GM12875 (cell line): ENCODE data around the gene MYZAP.

Experiments used
- H3K4me3 ChIP-seq: one replicate; pipeline ENCODE4 v1.5.1; 2011; ENCODE audit warnings: low read depth, low read length, control low read depth
- TF ChIP-seq, protein P1 (sequence below): IDR thresholded peaks from 2 replicates; pipeline ENCODE4 v1.5.1; 2011; ENCODE audit warnings: low read depth, mild to moderate bottlenecking, control low read depth, inconsistent platforms, low read length, moderate library complexity, borderline replicate concordance; ENCODE audit not compliant: insufficient read depth

MYZAP gene

DNA sequence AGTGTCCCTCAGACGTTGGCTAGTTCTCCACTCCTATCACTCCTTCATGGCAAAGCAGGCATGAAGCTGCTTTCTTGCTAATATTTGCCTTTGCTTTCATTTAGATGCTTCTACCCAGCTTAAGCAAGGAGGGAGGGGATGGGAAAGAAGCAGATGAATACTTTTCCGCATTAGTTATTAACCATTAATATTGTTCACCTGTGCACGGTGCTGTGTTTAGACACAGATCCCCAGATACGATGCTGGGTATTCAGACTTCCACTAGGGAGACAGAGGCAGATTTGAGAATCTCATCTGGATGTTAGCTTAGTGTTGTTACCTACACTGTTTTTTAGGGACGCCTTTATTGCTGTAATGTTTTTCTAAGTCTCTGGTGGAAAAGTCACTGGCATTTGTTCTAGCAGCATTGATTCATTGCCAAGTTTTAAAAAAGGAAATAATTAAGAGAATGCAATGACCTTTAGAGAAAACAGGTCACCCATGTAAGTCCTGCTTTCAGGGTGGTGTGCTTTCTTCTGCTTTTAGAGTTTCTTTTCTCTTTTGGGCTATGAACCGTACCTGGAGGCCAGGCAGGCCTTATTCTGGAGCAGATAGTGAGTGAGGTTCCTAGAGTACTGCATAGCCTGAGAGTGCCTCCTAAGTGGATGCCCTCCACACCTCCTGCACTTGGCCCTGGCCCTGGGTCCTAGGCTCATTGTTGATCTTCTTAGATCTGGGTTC, 55.5 kb downstream of the MYZAP start:
- H3K4me3 ChIP-seq = no peak overlapping the region
- TF ChIP-seq, protein P1, sequence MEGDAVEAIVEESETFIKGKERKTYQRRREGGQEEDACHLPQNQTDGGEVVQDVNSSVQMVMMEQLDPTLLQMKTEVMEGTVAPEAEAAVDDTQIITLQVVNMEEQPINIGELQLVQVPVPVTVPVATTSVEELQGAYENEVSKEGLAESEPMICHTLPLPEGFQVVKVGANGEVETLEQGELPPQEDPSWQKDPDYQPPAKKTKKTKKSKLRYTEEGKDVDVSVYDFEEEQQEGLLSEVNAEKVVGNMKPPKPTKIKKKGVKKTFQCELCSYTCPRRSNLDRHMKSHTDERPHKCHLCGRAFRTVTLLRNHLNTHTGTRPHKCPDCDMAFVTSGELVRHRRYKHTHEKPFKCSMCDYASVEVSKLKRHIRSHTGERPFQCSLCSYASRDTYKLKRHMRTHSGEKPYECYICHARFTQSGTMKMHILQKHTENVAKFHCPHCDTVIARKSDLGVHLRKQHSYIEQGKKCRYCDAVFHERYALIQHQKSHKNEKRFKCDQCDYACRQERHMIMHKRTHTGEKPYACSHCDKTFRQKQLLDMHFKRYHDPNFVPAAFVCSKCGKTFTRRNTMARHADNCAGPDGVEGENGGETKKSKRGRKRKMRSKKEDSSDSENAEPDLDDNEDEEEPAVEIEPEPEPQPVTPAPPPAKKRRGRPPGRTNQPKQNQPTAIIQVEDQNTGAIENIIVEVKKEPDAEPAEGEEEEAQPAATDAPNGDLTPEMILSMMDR = no peak

- TF ChIP-seq, protein P1 = no peak
- no peak overlapping the region for H3K4me3 ChIP-seq
Measured at GRCh38 chr15:57647791-57648130, 56.1 kb downstream of the MYZAP start.

- no peak overlapping the region for H3K4me3 ChIP-seq
- TF ChIP-seq, protein P1 = no peak
Measured at GRCh38 chr15:57649138-57649537, 57.4 kb downstream of the MYZAP start.

DNA sequence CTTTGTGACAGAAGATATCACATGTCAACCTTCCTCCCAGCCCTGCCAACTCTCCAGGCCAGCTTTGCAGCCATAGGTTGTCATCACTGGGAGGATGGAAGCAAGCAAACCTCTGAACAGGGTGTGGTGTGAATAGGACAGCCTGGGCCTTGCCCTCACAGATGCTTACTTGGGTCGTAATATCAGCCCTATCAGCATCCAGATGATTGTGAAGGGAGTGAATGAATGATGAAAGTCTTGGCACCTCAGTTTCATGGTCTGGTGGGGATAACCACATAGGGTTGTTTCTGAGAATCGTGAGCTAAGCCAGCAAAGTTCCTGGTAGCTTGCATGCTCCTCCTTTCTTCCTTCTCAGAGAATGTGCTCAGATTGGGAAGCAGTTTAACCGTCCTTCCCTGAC, 59.7 kb downstream of the MYZAP start:
- TF ChIP-seq, protein P1 = no peak

GRCh38 chr15:57652481-57652880, 60.8 kb downstream of the MYZAP start:
- no peak overlapping the region for H3K4me3 ChIP-seq
- TF ChIP-seq, protein P1 = no peak

More for the DNA sequence above, 59.7 kb downstream of the MYZAP start:
- no peak overlapping the region for H3K4me3 ChIP-seq

- TF ChIP-seq, protein P1 = no peak
- no peak overlapping the region for H3K4me3 ChIP-seq
Measured at GRCh38 chr15:57654153-57654852, 62.6 kb downstream of the MYZAP start.

GRCh38 chr15:57655053-57655452, 63.3 kb downstream of the MYZAP start:
- H3K4me3 ChIP-seq = no peak overlapping the region
- TF ChIP-seq, protein P1 = no peak
